ENCODE results near the gene PGGHG.
"Not testable (repeated sequence)": the region's sequence is repeated elsewhere in the genome, so short reads cannot be mapped to it uniquely, and the experiment has no call there.

The PGGHG gene

DNA sequence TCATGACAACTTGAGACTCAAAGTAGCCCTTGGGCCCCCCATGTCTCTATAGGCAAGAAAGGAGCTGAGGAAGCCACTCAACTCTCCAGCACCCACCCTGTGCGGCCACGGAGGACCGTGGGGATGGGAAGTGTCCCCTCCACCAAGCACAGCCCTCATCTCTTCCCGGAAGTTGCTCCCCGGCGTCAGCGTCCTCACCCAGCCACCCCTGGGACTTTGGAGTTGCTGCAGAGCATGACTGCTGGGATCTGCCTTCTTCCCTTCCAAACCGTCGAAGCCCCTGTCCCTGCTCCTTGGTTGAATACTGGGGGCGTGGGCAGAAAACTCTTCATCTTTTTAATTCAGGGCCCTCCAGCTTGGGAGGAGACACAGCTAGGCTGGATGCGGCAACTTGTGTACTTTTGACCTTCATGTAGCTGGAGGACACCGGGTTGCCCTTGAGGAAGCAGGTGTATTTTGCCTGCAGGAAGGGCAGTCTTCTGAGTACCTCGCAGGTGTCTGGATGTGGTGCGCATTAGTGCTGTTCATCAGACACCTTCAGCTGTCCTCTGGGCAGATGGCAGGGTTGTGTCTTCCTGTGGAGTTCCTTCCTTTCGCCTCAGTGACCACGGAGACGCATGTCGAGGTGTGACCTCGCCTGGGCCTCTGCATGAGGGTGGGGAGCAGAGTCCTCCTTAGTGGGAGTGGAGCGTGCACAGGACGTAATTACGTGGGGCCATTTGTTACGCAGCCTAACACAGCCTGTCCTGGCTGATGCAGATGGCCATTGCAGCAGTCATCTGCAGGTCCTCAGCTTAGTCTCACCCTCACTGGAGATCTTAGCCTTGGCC lies 43.9 kb downstream of the PGGHG start:
- no peak for DNase-seq

GRCh38 chr11:333616-334263 lies 44.8 kb downstream of the PGGHG start:
- not testable (repeated sequence) for DNase-seq

- no peak for DNase-seq
Measured at GRCh38 chr11:334264-334994, 45.5 kb downstream of the PGGHG start.

- DNase-seq: no peak
Measured at GRCh38 chr11:335779-336658, 47.1 kb downstream of the PGGHG start.

- no peak for DNase-seq
Measured at GRCh38 chr11:336659-337198, 47.8 kb downstream of the PGGHG start.

DNA sequence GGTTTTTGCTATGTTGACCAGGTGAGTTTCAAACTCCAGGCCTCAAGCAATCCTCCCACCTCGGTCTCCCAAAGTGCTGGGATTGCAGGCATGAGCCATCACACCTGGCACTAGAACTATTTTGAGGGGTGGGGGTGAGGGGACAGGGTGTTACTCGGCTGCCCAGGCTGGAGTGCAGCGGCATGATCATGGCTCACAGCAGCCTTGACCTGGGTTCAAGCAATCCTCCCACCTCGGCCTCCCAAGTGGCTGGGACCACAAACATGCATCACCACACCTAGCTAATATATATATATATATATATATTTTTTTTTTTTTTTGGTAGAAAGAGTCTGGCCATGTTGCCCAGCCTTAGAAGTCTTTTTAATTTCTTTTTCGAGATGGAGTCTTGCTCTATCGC lies 48.8 kb downstream of the PGGHG start:
- no peak for DNase-seq

- no peak for DNase-seq
Measured at GRCh38 chr11:339963-340362, 51.0 kb downstream of the PGGHG start.

- DNase-seq: no peak
Measured at GRCh38 chr11:340539-341512, 51.9 kb downstream of the PGGHG start.

DNA sequence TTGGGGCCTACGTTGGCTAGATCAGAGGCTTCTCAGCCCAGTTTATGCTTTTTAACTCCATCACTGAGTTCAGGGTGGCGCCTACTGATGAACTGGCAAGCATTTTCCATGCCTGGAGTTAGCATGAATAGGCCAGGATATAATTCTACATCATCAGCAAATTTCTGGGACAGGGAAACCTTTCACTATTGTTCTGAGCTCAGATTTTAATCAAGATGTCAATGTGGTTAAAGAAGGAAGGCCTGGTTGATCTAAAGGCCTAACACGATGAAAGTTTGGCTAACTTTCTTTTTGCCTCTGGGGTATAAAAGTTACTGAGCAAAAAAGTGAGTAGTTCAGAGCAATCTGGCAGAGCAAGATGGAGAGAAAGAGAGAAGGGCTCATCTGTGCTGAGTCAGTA lies 53.4 kb downstream of the PGGHG start:
- DNase-seq: no peak

GRCh38 chr11:344836-345578 lies 56.1 kb downstream of the PGGHG start:
- no peak for DNase-seq

Data from cerebellar nuclear complex (tissue), 1 donor.